ENCODE results near the gene C10orf95. TPM values are rescaled to one million over a fixed set of nuclear protein-coding genes. Genes with fewer than 3 reads are reported as not detected.

Gene C10orf95
- total and polyA plus RNA-seq, 8 donors: 0.46 to 8.0 (median 0.57) TPM; not detected in 4

DNA sequence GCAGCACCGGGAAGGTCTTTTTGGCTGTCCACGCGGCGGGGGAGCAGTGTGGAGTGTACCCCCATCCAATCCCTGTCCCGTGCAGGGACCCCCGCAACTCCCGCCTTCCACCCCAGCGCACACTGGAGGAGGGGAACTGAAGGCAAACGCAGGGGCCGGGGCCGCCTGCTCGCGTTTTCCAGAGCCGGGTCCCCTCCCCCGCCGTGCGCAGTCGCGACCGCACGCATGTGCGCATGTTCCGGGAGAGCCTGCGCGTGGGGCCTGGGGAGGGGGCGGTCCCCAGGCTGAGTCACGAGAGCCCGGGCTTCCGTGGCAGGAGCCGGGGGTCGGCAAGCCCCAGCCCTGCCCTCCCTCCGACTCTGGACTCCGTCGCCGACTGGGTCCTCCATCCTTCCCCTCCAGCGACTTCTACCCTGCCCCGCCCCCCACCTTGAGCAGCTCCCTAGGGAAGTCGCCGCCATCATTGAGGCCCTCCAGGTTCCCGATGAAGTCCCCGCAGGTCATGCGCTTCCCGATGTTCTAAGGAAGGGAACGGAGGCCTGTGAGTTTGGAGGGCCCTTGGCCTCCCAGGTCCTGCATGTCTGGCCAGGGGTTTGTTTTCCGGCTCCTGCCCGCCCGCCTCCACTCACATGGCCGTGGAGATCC lies 40.8 kb downstream of the C10orf95 start:
- Histone ChIP-seq H3K27me3 (peaks cover 24 to 92% (median 80%) of the 10 kb centered on the region in 3 donors), H3K4me1 (peaks cover 14 to 39% (median 28%) of the 10 kb centered on the region in 4 donors), H3K9me3 (no peaks in the 10 kb centered on the region), H3K36me3 (no peaks in the 10 kb centered on the region), H3K27ac (peak overlapping the region in 4 of 5 donors; percentile 26 to 98 (median 70)), H3K4me3 (peak overlapping the region; percentile 36 to 55 (median 52))
- DNase-seq: peak in 1 of 2 donors; percentile 90
- WGBS, 5 donors: 3 to 6% (median 4%) methylated on average over 9 to 48 of the region's 48 CpGs
- intact Hi-C loops (cut with DNase I; ENCODE audit: low total_unique reads): no loop called here
- TF ChIP-seq POLR2A (IDR thresholded peaks at IDR 0.05): no peak
- TF ChIP-seq POLR2AphosphoS5 (IDR thresholded peaks at IDR 0.05): peak in 1 of 3 donors; percentile 7
- TF ChIP-seq, protein P1, sequence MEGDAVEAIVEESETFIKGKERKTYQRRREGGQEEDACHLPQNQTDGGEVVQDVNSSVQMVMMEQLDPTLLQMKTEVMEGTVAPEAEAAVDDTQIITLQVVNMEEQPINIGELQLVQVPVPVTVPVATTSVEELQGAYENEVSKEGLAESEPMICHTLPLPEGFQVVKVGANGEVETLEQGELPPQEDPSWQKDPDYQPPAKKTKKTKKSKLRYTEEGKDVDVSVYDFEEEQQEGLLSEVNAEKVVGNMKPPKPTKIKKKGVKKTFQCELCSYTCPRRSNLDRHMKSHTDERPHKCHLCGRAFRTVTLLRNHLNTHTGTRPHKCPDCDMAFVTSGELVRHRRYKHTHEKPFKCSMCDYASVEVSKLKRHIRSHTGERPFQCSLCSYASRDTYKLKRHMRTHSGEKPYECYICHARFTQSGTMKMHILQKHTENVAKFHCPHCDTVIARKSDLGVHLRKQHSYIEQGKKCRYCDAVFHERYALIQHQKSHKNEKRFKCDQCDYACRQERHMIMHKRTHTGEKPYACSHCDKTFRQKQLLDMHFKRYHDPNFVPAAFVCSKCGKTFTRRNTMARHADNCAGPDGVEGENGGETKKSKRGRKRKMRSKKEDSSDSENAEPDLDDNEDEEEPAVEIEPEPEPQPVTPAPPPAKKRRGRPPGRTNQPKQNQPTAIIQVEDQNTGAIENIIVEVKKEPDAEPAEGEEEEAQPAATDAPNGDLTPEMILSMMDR (IDR thresholded peaks at IDR 0.05): no peak

DNA sequence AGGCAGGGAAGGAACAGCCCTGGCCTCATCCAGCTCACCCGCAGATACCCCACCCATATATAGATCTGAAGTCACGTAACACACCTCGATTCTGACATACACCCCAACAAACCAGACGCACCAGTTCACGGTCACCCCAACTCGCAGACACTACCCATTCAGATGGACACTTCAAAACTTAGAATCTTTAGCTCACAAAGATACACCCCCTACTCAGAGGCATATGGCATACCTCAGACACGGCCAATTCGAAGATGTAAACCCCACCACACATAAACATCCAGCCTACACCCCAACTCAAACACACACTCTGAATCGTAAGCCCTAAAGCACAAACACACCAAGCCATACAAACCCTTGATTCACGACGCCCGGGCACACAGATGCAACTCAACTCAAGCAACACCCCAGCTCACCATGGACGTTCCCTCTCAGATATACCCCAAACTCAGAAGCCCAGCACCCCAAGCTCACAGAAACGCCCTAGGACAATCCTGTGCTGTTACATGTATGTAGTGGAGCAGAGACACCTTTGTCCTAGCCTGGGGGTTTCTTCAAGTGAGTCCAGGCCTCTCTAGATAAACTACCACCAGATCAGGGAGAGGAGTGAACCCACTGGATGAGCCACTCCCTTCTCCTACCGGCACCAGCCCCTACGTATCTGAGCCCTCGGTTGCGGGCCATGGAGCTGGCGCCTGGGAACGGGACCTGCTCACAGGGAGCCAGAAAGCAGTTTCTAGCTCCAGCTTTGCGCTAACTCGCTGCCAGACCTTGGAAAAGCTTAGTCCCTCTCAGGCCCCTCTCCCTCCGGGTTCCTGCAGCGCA lies 41.5 kb downstream of the C10orf95 start:
- WGBS, 5 donors: 26 to 30% (median 29%) methylated on average over 19 to 24 of the region's 24 CpGs
- intact Hi-C loops (cut with DNase I; ENCODE audit: low total_unique reads): no loop called here
- H3K36me3 ChIP-seq: no peaks in the 10 kb centered on the region
- H3K27me3 ChIP-seq: peaks cover 21 to 88% (median 73%) of the 10 kb centered on the region in 3 donors
- DNase-seq: no peak
- peak overlapping the region in 4 of 5 donors; percentile 26 to 98 (median 70) for H3K27ac ChIP-seq
- H3K4me3 ChIP-seq: peak overlapping the region; percentile 49 to 58 (median 55)
- H3K4me1 ChIP-seq: peaks cover 14 to 44% (median 28%) of the 10 kb centered on the region in 4 donors
- no peaks in the 10 kb centered on the region for H3K9me3 ChIP-seq
- TF ChIP-seq POLR2AphosphoS5 (IDR thresholded peaks at IDR 0.05): no peak
- no peak for TF ChIP-seq POLR2A (IDR thresholded peaks at IDR 0.05)
- no peak for TF ChIP-seq EP300 (IDR thresholded peaks at IDR 0.05)
- TF ChIP-seq, protein P1 (IDR thresholded peaks at IDR 0.05): no peak

DNA sequence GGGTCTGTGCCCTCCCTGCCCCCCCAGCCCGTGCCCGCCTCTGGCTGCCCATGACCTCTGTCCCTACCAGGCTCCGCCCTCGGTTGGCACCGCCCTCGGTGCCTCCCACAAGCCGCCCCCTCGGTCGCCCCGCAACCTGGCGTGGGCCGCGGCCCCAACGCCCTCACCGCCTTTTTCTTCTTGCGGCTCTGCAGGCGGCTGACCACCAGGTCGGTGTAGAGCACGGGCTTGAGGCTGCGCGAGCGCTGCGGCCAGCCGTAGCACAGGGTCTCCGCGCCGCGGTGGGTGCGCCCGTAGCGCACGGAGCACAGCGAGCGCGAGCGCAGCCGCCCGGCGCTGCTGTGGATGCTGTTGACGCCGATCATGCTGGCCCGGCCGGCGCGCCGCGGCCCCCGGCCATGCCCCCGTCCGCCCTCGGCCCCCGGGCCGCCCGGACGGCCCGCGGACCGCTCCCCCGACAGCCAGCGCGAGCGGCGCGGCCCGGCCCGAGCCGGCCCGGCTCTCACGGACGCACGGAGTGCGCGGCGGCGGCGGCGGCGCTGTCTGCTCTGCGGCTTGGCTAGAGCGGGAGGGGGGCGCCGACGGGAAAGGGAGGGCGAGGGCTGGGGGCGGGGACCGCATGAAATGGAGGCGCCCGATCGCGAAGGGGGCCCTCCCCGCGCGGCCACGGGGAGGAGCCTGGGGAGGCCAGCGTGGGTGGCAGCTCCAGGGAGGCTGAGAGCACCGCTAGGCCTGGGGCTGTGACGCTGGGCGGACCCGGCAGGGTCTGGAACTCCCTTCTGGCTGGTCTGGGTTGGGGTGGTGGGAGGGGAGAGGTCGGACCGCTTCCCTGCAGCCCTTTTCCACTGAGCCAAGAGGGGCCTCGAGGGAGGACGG lies 42.4 kb downstream of the C10orf95 start:
- DNase-seq: peak in 1 of 2 donors; percentile 94
- 1 to 2% (median 1%) methylated on average over 16 to 100 of the region's 103 CpGs for WGBS, 5 donors
- intact Hi-C loops (cut with DNase I; ENCODE audit: low total_unique reads): no loop called here
- H3K27ac ChIP-seq: peak overlapping the region in 4 of 5 donors; percentile 42 to 98 (median 72)
- H3K27me3 ChIP-seq: peaks cover 14 to 79% (median 68%) of the 10 kb centered on the region in 3 donors
- H3K4me1 ChIP-seq: peaks cover 14 to 44% (median 28%) of the 10 kb centered on the region in 4 donors
- H3K4me3 ChIP-seq: peak overlapping the region; percentile 49 to 58 (median 55)
- peak in 1 of 3 donors; percentile 27 for TF ChIP-seq POLR2AphosphoS5 (IDR thresholded peaks at IDR 0.05)
- no peak for TF ChIP-seq POLR2A (IDR thresholded peaks at IDR 0.05)
- TF ChIP-seq, protein P1 (IDR thresholded peaks at IDR 0.05): no peak
- no peaks in the 10 kb centered on the region for H3K9me3 ChIP-seq
- no peaks in the 10 kb centered on the region for H3K36me3 ChIP-seq
